H9 (cell line): ENCODE measurements around the gene ANKRD34A. TPM values are rescaled to one million over a fixed set of nuclear protein-coding genes. Genes with fewer than 3 reads are reported as not detected.

ENCODE experiments used
- DNase-seq: peaks from one replicate; pipeline ENCODE4 v3.0.0-alpha.2; 2017
- H2AFZ ChIP-seq: one replicate; pipeline ENCODE4 v1.6.1; 2013; ENCODE audit warnings: mild to moderate bottlenecking, low read length, control low read depth, moderate library complexity
- H2AK5ac ChIP-seq: 2 replicates; pipeline ENCODE4 v1.6.1; 2013; ENCODE audit warnings: low read length, control low read depth, mixed read lengths; ENCODE audit not compliant: insufficient read length
- H2BK120ac ChIP-seq: one replicate; pipeline ENCODE4 v1.6.1; 2013; ENCODE audit warnings: low read depth, mild to moderate bottlenecking, low read length, control low read depth, inconsistent platforms; ENCODE audit not compliant: poor library complexity, severe bottlenecking
- H2BK12ac ChIP-seq: 2 replicates; pipeline ENCODE4 v1.6.1; 2013; ENCODE audit warnings: low read length, control low read depth, mixed read lengths, low read depth; ENCODE audit not compliant: insufficient read length
- H2BK15ac ChIP-seq: 2 replicates; pipeline ENCODE4 v1.6.1; 2013; ENCODE audit warnings: low read depth, low read length, control low read depth
- H2BK20ac ChIP-seq: one replicate; pipeline ENCODE4 v1.6.1; 2013; ENCODE audit warnings: low read depth, mild to moderate bottlenecking, low read length, control low read depth, inconsistent platforms; ENCODE audit not compliant: poor library complexity, severe bottlenecking
- H2BK5ac ChIP-seq: 2 replicates; pipeline ENCODE4 v1.6.1; 2013; ENCODE audit warnings: low read length, control low read depth, mixed read lengths; ENCODE audit not compliant: insufficient read length
- H3K14ac ChIP-seq: 2 replicates; pipeline ENCODE4 v1.6.1; 2013; ENCODE audit warnings: low read length, control low read depth; ENCODE audit not compliant: insufficient read depth
- H3K18ac ChIP-seq: 2 replicates; pipeline ENCODE4 v1.6.1; 2013; ENCODE audit warnings: low read depth, mild to moderate bottlenecking, mixed read lengths, low read length, control low read depth; ENCODE audit not compliant: insufficient read length
- H3K23ac ChIP-seq: 2 replicates; pipeline ENCODE4 v1.6.1; 2013; ENCODE audit warnings: low read length, control low read depth, mixed read lengths, low read depth; ENCODE audit not compliant: insufficient read length
- H3K23me2 ChIP-seq: 2 replicates; pipeline ENCODE4 v1.6.1; 2013; ENCODE audit warnings: low read depth, mild to moderate bottlenecking, mixed read lengths, low read length, control low read depth; ENCODE audit not compliant: insufficient read length, poor library complexity, severe bottlenecking
- H3K27ac ChIP-seq: 2 replicates; pipeline ENCODE4 v1.5.1; 2013; ENCODE audit warnings: low read length, control low read depth, mixed read lengths, low read depth; ENCODE audit not compliant: insufficient read length
- H3K27me3 ChIP-seq: 2 replicates; pipeline ENCODE4 v1.6.1; 2013; ENCODE audit warnings: low read length, control low read depth, inconsistent platforms; ENCODE audit not compliant: insufficient read depth
- H3K4ac ChIP-seq: 2 replicates; pipeline ENCODE4 v1.6.1; 2013; ENCODE audit warnings: low read depth, mild to moderate bottlenecking, control low read depth, inconsistent platforms, low read length, moderate library complexity
- H3K4me1 ChIP-seq: 2 replicates; pipeline ENCODE4 v1.6.1; 2013; ENCODE audit warnings: low read length, control low read depth, inconsistent platforms; ENCODE audit not compliant: insufficient read depth
- H3K4me2 ChIP-seq: 2 replicates; pipeline ENCODE4 v1.6.1; 2013; ENCODE audit warnings: low read length, control low read depth, mixed read lengths; ENCODE audit not compliant: insufficient read length, insufficient read depth
- H3K56ac ChIP-seq: 2 replicates; pipeline ENCODE4 v1.6.1; 2013; ENCODE audit warnings: low read depth, mild to moderate bottlenecking, mixed read lengths, low read length, control low read depth; ENCODE audit not compliant: insufficient read length
- H3K79me1 ChIP-seq: 2 replicates; pipeline ENCODE4 v1.6.1; 2013; ENCODE audit warnings: low read depth, mild to moderate bottlenecking, moderate library complexity, low read length, control low read depth, inconsistent platforms; ENCODE audit not compliant: insufficient read depth, poor library complexity, severe bottlenecking
- H3K79me2 ChIP-seq: 2 replicates; pipeline ENCODE4 v1.6.1; 2013; ENCODE audit warnings: low read length, control low read depth, inconsistent platforms; ENCODE audit not compliant: insufficient read depth
- H3K9ac ChIP-seq: 2 replicates; pipeline ENCODE4 v1.6.1; 2013; ENCODE audit warnings: low read length, control low read depth, mixed read lengths; ENCODE audit not compliant: insufficient read length; ENCODE audit errors: extremely low read depth
- H3K9me3 ChIP-seq: one replicate; pipeline ENCODE4 v1.6.1; 2013; ENCODE audit warnings: low read depth, low read length, inconsistent platforms; ENCODE audit not compliant: control insufficient read depth
- H3T11ph ChIP-seq: one replicate; pipeline ENCODE4 v1.6.1; 2013; ENCODE audit warnings: mild to moderate bottlenecking, low read length, control low read depth, inconsistent platforms
- H4K20me1 ChIP-seq: one replicate; pipeline ENCODE4 v1.6.1; 2013; ENCODE audit not compliant: control insufficient read depth, insufficient read length, insufficient read depth
- H4K5ac ChIP-seq: 2 replicates; pipeline ENCODE4 v1.6.1; 2013; ENCODE audit warnings: low read depth, mild to moderate bottlenecking, mixed read lengths, low read length, control low read depth; ENCODE audit not compliant: insufficient read length
- H4K8ac ChIP-seq: replicated peaks from 2 replicates; pipeline ENCODE4 v1.6.1; 2013; ENCODE audit warnings: low read length, control low read depth, mixed read lengths, low read depth; ENCODE audit not compliant: insufficient read length
- H4K91ac ChIP-seq: 2 replicates; pipeline ENCODE4 v1.6.1; 2013; ENCODE audit warnings: low read depth, mild to moderate bottlenecking, moderate library complexity, mixed read lengths, low read length, control low read depth; ENCODE audit not compliant: insufficient read length
- H3K27ac Mint-ChIP-seq, 3 experiments: 2 replicates in 2 of 3; 3 replicates in 1 of 3; pipeline ENCODE4 v1.8.0; 2020 to 2021; ENCODE audit warnings: mixed read lengths in 3 of 3, mild to moderate bottlenecking in 1 of 3, moderate library complexity in 1 of 3
- H3K27me3 Mint-ChIP-seq: 2 replicates; pipeline ENCODE4 v1.8.0; 2021; ENCODE audit warnings: low read depth, mild to moderate bottlenecking, moderate library complexity, mixed read lengths
- H3K36me3 Mint-ChIP-seq, 3 experiments: 2 replicates in 2 of 3; 3 replicates in 1 of 3; pipeline ENCODE4 v1.8.0; 2020 to 2021; ENCODE audit warnings: low read depth in 3 of 3, mixed read lengths in 3 of 3; ENCODE audit not compliant: insufficient read depth in 1 of 3
- H3K4me1 Mint-ChIP-seq, 2 experiments: 2 replicates each; pipeline ENCODE4 v1.8.0; 2020; ENCODE audit warnings: mixed read lengths in 2 of 2
- H3K4me3 Mint-ChIP-seq, 2 experiments: 2 replicates in 1 of 2; 3 replicates in 1 of 2; pipeline ENCODE4 v1.8.0; 2020 to 2021; ENCODE audit warnings: mild to moderate bottlenecking in 2 of 2, mixed read lengths in 2 of 2, moderate library complexity in 1 of 2
- H3K9me3 Mint-ChIP-seq, 2 experiments: 2 replicates in 1 of 2; 3 replicates in 1 of 2; pipeline ENCODE4 v1.8.0; 2020; ENCODE audit warnings: mild to moderate bottlenecking in 2 of 2, mixed read lengths in 2 of 2, moderate library complexity in 1 of 2
- WGBS: extraction: QIAGEN DNeasy Blood & Tissue Kit; methylation state at CpG from one replicate; pipeline ENCODE4 v1.1.7; 2013; ENCODE audit warnings: missing lambda C conversion rate, low lambda C conversion rate, mixed read lengths; ENCODE audit not compliant: insufficient read length; ENCODE audit errors: extremely low coverage; 5-methylcytosine and 5-hydroxymethylcytosine counted together
- total RNA-seq: library from RNA; stranded (reverse); gene quantifications from 2 replicates; pipeline ENCODE4 v1.2.1, GENCODE V29; 2021
- TF ChIP-seq, protein P1 (sequence below): fragments of 200-600 bp; sonication (generic); conservative IDR thresholded peaks from 3 replicates; pipeline ENCODE4 v1.8.0; 2021; ENCODE audit warnings: antibody characterized with exemption, mild to moderate bottlenecking

ANKRD34A gene
- total RNA-seq, 1 experiment from 2014 or later: 0.39 TPM

GRCh38 chr1:145994391-145995120, 30.2 kb upstream of the ANKRD34A start:
- no CpG with 5 or more reads among the region's 10 CpGs for WGBS

More at GRCh38 chr1:145994391-145995120, 30.2 kb upstream of the ANKRD34A start:
- Mint-ChIP-seq H3K36me3 (peaks cover 32 to 43% (median 32%) of the 10 kb centered on the region in 3 experiments), H3K4me3 (peak overlapping the region; percentile 87 to 99), H3K4me1 (peaks cover 44 to 54% of the 10 kb centered on the region in 2 experiments), H3K27me3 (no peaks in the 10 kb centered on the region), H3K9me3 (peaks cover 0 to 3% of the 10 kb centered on the region in 2 experiments; a peak in 2 of 5 replicates), H3K27ac (peak overlapping the region in 2 of 3 experiments; percentile 12 to 71; a peak in 2 of 7 replicates)
- H2BK120ac ChIP-seq: no peak overlapping the region
- H3K9me3 ChIP-seq: no peaks in the 10 kb centered on the region
- no peak overlapping the region for H2AFZ ChIP-seq
- peaks cover 19% of the 10 kb centered on the region for H3K23me2 ChIP-seq
- no peaks in the 10 kb centered on the region for H4K20me1 ChIP-seq
- H3K9ac ChIP-seq: peak overlapping the region; percentile 99
- H3K79me2 ChIP-seq: peaks cover 3% of the 10 kb centered on the region; the same call in 1 of the 2 replicates
- H3K18ac ChIP-seq: no peak overlapping the region
- H4K8ac ChIP-seq: no peak overlapping the region
- no peak overlapping the region for H4K91ac ChIP-seq
- H3K27ac ChIP-seq: no peak overlapping the region
- no peak overlapping the region for H3K56ac ChIP-seq
- H4K5ac ChIP-seq: no peak overlapping the region
- H3T11ph ChIP-seq: no peak overlapping the region
- H2BK15ac ChIP-seq: no peak overlapping the region
- no peak overlapping the region for H2AK5ac ChIP-seq
- no peak overlapping the region for H3K4ac ChIP-seq
- H3K27me3 ChIP-seq: no peaks in the 10 kb centered on the region
- H2BK12ac ChIP-seq: no peak overlapping the region
- H3K79me1 ChIP-seq: peaks cover 7% of the 10 kb centered on the region
- TF ChIP-seq, protein P1, sequence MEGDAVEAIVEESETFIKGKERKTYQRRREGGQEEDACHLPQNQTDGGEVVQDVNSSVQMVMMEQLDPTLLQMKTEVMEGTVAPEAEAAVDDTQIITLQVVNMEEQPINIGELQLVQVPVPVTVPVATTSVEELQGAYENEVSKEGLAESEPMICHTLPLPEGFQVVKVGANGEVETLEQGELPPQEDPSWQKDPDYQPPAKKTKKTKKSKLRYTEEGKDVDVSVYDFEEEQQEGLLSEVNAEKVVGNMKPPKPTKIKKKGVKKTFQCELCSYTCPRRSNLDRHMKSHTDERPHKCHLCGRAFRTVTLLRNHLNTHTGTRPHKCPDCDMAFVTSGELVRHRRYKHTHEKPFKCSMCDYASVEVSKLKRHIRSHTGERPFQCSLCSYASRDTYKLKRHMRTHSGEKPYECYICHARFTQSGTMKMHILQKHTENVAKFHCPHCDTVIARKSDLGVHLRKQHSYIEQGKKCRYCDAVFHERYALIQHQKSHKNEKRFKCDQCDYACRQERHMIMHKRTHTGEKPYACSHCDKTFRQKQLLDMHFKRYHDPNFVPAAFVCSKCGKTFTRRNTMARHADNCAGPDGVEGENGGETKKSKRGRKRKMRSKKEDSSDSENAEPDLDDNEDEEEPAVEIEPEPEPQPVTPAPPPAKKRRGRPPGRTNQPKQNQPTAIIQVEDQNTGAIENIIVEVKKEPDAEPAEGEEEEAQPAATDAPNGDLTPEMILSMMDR: no peak
- no peak overlapping the region for H2BK5ac ChIP-seq
- H3K4me1 ChIP-seq: peaks cover 2% of the 10 kb centered on the region; the same call in 1 of the 2 replicates
- H3K4me2 ChIP-seq: peak overlapping the region; percentile 92
- no peak for DNase-seq
- no peak overlapping the region for H3K23ac ChIP-seq
- no peak overlapping the region for H2BK20ac ChIP-seq
- H3K14ac ChIP-seq: no peak overlapping the region; the same call in 1 of the 2 replicates
